ENCODE data around the gene AK4.

AK4 gene

DNA sequence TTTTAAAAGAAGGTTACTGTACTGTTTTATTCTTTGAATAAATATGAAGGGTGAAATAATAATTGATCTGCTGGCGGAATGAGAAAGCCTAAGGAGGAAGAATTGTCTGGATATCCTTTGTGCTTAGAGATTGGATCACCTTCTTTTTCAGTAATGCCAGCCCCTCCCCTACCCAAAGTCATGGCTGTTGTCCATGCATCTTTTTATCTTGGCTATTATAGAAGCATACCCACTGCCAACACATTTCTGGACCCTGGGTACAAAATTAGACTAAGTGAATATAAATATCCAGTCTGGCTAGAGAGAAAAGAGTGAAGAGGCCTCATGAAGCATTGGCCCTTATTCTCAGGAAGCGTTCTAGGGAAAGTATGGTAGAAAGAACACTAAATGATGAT lies 28.1 kb downstream of the AK4 start:
- no peak for DNase-seq

DNA sequence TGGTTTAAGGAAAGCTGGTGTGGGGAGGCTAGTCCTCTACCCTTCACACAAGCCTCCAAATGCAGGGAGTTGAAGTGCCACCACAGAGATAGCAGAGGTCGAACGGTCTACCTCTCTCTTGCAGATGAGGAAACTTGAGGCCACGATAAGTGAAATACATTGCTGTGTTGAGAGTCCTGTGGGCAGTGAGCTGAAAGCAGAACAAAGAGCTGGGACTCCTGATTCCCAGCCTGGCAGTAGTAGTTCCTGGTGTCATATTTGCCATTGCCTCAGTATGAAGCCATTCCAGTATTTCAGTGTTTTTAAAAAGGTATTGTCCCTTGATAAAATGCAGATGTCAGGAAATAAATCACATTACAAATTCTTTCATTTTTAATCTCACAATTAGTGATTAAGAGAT lies 28.6 kb downstream of the AK4 start:
- no peak for DNase-seq

DNA sequence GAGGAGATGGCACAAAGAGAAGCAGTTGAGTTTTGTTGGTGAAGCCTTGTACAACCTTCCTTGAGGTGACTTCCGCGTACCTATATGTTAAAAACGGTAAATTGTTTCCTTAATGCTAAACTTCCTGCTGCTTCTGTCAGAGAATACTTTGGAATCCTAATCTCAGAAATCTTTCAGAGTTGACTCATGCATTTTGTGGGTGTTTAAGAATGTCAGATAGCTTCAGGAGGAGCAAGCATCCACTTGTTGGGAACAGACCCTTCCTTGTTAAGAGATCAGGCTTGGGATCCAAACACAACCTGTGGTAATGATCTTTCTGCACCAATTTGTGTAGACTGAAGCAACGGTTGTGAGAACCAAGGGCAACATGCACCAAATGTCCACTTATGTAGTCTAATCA lies 29.5 kb downstream of the AK4 start:
- no peak for DNase-seq

DNA sequence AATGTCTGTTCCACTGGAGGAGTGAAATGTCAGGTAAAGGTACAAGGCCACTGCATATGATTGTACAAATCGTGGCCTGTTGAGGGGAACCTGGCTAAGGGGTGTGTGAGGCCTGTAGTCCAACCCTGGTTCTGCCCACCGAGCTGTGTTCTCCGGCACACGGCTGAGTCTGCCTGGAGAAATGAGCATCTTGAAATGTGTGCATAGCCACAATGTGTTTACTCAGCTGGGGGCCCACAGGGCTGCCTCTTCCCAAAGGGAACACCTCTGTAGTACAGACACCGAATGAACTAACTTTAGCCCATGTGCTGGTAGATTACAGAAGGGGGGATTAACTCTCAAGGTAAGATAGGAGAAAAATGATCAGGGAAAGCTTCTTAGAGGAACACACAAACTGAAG lies 30.2 kb downstream of the AK4 start:
- no peak for DNase-seq

DNA sequence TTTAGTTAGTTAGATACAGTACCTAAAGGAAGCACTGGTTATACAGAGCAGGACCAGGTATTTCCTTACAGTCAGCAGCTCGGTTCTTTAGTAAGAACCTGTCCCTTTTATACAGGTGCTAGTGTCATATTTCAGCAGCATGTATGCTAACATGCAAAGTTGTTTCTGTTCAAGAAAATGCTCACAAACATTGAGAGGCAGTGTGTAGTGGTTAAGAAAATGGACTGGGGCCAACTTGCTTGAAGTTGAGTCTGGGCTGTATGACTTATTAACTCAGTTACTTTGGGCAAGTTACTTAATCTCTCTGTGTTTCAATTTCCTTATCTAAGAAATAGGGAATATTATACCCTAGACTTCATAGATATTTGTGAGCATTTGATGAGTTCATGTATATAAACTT lies 31.1 kb downstream of the AK4 start:
- DNase-seq = no peak

DNA sequence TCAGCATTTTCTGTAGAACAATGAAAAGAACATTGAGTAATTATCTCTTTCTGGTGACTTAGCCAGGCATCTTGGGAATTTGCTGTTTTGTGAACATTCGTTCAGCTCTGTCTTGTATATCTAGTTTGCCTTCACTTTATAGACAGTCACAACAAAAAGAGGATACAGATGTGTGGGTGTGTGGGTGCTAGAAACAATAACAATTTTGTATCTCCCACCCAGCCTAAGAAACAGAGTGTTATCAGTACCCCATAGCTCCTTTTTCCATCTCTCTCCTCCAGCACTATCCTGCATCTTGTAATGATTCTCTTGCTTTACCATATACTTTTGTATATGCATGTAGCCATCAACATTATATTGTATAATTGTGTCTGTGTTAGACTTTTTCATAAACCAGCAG lies 33.0 kb downstream of the AK4 start:
- no peak for DNase-seq

DNA sequence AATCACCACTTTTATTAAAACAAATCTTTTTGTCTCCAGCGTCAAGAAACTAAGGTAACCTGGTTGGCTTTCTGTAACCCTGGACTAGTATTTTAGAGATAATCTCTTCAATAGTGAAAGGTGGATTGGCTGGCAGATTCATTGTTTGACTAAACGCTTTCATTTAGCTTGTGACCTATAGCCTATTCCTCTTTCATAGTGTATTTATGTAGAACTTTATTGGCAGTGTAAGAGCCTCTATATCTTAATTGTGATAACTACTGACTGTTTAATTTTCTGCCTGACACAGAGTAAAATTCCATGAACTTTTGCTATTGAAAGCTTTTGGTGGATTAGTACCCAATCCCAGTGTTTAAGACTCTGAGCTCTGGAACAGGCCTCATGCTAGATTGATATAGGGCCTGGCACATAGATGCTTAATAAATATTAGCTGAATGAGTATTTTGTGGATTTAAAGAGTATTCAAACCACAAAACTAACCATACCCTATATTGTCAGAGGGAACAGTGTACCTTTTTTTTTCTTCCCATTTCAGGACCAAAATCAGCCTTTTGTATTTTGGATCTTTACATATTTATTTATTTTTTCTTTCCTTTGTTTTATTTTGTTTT lies 34.8 kb downstream of the AK4 start:
- DNase-seq = no peak

DNA sequence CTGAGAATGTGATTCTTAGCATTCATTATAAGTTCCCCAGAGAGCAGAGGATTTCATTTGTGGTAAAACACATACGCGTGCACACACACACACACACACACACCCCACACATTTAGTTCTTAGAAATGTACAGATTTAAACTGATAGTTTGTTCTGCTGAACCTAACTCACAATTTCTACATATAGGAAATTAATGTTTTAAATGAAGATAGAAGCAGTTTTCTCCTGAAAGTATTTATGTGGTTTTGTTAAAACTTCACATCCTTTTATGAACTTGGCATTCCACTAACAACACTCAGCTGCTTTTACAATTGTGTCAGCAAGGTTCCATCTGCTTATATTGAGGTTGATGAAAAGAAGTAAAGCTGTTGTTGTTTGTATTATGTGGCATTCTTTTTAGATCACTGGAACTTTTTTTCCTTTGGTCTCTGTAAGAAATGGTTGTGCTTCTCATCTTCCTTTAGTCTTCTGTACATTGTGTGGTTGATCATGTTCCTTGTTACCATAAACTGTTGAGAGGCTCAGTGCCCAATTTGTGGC lies 41.6 kb downstream of the AK4 start:
- no peak for DNase-seq

DNA sequence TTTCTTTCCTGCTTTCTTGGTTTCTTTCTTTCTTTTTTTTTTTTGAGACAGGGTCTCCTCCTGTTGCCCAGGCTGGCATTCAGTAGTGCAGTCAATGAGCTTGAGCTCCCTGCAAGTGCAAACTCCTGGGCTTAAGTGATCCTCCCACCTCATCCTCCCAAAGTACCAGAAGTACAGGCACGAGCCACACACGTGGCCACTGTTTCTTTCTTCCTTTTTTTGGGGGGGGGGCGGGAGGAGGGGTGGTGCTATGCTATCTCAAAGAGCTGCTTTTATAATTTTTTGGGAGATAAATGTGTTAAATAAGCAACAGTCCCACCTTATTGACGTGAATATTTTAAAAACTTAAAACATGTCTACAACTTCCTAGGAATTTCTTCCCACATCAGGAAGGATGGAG lies 42.2 kb downstream of the AK4 start:
- no peak for DNase-seq

DNA sequence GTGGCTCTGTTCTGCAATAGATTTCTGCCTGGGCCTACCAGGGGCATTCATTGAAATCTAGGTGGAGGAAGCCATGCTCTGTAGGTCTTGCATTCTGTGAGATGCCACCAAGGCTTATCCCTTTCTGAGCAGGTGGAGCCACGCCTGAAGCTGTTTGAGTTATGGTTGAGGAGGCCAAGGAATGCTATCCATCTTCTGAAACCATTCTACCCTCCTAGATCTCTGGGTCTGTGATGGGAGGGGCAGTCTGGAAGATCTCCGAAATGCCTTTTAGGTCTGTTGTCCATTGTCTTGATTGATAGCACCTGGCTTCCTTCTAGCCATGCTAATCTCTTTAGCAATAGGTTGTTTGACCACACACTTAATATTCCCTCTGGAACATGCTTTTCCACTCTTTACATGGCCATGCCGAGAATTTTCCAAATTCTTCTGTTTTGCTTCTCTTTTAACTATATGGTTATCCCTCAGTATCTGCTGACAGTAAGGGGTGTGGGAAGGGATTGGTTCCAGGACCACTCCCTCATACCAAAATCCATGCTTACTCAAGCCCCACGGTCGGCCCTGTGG lies 45.2 kb downstream of the AK4 start:
- no peak for DNase-seq

DNA sequence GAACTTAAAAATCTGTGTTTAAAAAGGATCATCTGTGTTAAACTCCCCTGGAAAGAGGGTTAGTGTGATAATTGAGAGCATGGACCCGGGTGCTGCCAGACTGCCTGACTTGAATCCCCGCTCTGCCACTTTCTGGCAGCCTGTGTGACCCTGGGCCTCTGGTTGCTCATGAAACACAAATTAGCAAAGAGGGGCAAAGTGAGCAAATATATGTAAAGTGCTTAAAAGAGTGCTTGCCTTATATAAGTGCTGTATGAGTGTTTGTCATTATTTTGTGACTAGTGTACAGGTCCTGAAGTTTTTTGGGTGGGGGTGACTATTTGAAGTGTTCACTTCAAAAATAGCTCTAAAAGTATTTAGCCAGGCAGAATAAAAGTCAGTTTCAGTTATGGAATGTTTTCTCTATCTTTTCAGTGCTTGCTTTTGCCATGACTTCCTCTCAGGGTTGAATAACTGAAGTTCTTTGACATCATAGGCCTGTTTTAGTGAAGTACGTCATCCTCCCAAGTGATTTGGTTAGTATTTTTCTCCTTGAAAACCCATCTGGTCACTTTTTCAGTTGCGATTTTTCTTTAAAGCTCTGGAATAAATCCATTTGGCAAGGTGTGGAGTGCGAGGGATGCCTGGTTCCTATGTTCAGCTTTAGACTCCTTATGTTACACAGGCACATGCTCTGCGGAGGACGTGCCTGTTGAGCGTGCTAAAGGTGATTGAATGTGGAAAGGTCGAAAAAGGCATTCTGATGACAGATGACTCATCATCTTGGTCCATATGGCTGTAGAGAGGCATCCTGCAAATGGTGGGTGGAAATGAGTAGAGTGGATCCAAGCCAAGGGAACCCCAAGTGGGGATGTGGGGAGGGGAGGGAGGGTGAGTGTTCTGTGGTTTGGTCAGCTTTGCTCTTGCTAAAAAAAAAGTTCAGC lies 47.8 kb downstream of the AK4 start:
- DNase-seq = no peak

DNA sequence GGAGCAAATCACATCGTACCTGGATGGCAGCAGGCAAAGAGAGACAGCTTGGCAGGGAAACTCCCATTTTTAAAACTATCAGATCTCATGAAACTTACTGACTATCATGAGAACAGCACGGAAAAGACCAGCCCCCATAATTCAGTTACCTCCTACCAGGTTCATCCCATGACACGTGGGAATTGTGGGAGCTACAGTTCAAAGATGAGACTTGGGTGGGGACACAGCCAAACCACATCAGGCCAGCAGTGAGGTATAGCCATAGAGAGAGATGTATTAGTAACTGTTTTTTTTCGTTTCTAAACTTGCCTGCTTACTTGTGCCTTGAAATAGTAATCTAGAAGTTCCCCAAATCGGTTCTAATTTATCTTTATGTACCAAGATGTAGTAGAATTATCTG lies 48.9 kb downstream of the AK4 start:
- DNase-seq = no peak

DNA sequence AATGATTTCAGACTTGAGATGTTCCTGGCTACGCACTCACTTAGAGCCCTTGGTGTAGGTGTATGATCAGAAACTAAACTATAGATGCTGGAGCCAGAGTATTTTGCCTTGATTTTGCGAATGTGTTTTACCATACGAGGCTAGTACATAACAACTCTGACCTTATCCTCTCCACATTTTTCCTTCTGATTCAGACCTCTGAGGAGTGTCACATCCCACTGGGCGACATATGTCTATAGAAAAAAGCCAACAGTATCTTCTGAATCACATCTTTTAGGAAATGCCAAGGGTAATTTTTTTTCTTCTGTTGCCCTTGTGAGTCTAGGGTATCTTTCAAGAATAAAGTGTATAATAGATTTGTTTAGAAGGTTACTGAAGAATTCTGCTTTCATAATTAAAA lies 49.6 kb downstream of the AK4 start:
- DNase-seq = no peak

DNA sequence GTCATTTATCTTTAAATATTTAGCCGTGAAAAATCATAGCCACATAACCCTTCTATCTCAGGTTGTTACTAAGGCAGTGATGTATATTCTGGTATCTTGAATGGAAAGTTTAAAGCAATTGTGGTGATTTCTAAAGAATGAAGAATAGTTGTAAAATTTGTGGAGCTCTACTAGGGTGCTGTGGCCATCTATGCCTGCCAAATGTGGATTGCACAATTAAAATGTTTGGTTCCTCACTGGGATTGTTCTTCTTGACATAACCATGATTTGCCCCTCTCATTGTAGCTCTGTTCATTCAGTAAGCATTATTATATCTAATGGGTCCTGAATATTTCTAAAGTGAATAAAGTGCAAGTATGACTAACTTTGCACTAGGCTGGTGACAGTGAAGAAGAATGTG lies 50.1 kb downstream of the AK4 start:
- DNase-seq = no peak

DNA sequence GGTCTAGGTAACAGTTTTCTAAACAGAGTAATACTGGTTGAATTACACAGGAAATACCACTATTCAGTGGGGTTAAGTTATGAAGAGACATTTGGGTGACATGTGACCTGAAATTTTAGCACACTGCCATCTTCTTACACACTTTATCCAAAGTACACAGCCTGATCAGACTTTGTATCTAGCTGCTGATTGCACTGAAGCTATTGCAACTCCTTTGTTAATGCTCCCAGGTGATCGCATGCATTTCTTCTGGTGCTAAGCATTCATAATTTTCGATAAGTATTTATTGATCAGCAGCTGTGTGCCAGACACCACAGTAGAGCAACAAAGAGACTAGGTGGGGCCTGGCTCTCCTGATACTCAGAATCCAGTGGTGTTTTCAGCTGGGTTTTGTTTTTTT lies 52.4 kb downstream of the AK4 start:
- no peak for DNase-seq

DNA sequence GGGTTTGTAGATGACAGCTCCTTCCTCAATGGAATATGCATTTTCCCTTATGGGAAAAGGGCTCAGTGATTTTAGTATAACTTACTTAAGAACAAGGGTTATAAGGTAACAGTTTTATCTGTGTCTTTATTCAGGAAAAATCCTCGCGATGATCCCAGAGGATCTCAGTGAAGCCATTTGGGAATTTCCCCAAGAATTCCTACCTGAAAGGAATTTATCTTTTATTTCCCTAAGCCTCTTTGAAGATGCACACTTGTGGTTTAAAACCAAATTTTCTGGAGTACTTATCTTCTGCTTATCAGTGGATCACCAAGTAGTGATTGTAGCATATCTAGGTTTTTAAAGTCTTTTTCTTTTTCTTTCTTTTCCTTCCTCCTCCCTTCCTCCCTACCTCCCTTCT lies 58.8 kb downstream of the AK4 start:
- no peak for DNase-seq

DNA sequence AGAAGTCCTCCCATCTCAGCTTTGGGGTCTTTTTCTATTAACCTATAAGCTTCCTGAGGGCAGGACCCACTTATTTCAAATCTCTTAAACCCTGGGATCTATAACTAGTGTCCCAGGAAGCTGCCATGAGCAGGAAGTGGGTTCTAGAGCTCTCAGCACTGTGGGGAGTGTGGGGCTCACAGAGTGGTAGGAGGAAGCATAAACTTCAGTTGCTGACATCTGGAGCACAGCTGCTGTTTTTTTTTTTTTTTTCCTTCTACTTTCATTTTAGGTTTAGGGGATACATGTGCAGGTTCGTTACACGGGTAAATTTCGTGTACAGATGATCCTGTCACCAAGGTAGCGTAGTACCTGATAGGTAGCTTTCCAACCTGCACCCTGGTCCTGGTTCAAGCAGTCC lies 59.3 kb downstream of the AK4 start:
- no peak for DNase-seq

DNA sequence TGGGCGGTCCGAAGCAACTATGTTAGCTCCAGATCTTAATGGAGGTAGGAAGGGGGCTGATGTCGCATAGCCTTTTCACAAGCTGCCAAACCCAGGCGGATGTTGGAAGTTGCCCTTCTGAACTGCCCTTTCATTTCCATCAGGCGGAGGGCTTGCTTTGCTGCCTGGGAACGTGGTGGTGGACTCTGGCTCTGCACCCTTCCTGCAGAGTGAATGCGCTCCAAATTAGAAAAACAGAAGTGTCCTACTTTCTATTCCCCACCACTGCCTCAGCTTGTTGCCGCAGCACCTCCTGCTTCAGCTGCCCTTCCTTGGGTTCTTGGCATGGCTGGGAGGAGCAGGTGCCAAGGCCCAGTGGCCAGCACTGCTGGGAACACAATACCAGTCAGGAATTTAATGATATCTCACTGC lies 60.6 kb downstream of the AK4 start:
- peak in 29 of 51 donors; percentile 2 to 60 (median 24) for DNase-seq

DNA sequence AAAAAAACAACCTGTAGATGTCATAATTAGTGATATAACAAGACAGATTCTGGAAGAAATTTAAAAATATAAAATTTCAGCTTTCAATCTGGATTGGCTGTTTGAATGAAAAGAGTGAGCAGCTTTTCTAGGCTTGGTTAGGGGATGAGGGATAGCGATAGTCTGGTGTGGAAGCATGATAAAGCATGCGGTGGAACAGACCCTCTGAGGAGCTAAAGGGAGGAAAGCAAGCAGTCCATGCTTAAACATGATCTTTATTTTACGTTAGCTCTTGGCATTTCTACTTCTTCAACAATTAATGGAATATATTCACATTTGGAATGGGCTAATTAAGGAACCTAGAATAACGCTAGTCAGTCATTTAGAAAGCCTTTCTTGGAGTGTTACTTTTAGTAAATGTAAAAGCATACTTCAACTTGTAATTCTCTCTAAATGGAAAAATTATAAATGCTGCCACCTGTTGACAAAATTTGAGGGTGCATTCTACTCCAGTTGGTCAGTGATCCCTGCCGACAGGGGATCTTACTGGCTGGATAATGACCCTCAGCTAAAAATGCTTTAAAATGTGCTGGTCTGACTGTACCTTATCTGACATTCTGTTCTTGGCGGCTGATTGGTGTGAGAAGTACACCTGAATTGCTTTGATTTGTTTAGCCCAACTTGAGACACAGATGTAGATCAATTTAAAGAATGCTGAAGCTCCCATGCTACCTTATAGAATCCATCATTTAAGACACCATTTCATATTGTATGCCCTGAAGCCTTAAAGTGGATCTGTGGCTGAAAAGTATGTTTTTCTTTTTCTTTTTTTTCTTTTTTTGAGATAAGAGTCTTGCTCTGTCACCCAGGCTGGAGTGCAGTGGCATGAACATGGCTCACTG lies 61.2 kb downstream of the AK4 start:
- peak in 8 of 51 donors; percentile 1 to 55 (median 6) for DNase-seq

DNA sequence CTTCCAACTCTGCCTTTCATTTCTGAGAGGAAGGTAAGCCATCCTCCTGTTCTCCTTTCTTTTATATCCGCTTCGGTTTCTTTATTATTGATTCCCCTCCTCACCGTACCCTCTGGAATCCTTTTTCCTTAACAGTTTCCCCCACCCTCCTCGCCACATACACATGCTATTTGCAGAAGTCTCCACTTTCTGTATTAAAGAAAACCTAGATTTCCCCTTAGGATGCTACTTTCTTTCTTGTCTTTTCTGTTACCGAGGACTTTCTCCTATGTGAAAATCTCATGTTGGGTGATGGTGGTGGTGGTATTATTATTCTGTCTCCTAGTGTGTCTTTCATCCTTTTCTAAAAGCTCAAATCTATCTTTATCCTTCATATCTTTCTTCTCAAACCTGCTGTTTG lies 62.3 kb downstream of the AK4 start:
- no peak for DNase-seq

DNA sequence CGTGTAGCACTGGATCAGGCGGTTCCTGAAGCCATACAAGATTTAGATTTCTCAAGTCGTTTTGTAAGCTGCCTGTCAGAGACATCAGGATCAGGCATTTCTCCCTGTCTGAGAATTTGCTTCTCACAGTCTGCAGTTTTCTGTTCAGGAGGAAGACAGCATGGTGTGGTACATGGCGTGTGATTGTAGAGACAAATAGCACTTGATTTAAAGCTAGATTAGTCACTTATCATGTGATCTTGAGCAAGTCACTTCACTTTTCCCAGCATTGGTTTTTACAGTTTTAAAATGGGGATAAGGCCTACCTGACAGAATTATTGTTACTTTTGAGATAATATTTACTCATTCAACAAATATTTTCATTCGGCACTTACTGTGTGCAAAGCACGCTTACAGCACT lies 63.3 kb downstream of the AK4 start:
- DNase-seq = no peak

All from hypothalamus (tissue), 51 donors.